HL-60 (cell line): Measurements from ENCODE around the gene SH2D3A.

Experiments
- DNase-seq, 2 experiments: peaks; one replicate each; pipeline ENCODE4 v3.0.0-alpha.2; 2010 to 2020; ENCODE audit warnings: low read depth in 1 of 2, low spot score in 1 of 2
- H3K27ac ChIP-seq: fragments of 250-450 bp; sonication (Bioruptor Pico); replicated peaks from 2 replicates; pipeline ENCODE4 v1.5.1; 2020; ENCODE audit warnings: mild to moderate bottlenecking, moderate library complexity
- H3K27me3 ChIP-seq: fragments of 250-450 bp; sonication (Bioruptor Pico); 2 replicates; pipeline ENCODE4 v1.5.1; 2021; ENCODE audit warnings: mild to moderate bottlenecking, moderate library complexity; ENCODE audit not compliant: insufficient read depth, poor library complexity, severe bottlenecking
- H3K4me3 ChIP-seq: replicated peaks from 2 replicates; pipeline ENCODE4 v1.5.1; 2011; ENCODE audit warnings: mild to moderate bottlenecking, control low read depth, low read length; ENCODE audit not compliant: insufficient read depth
- GABPA ChIP-seq: IDR thresholded peaks from 2 replicates; pipeline ENCODE4 v1.6.1; 2012; ENCODE audit warnings: low read depth
- POLR2AphosphoS5 ChIP-seq: IDR thresholded peaks from 2 replicates; pipeline ENCODE4 v1.6.1; 2012; ENCODE audit warnings: low read depth
- REST ChIP-seq: IDR thresholded peaks from 2 replicates; pipeline ENCODE4 v1.6.1; 2012; ENCODE audit warnings: low read depth; ENCODE audit not compliant: insufficient replicate concordance
- SPI1 ChIP-seq: IDR thresholded peaks from 2 replicates; pipeline ENCODE4 v1.6.1; 2012; ENCODE audit warnings: low read depth, mild to moderate bottlenecking, borderline replicate concordance
- TF ChIP-seq, protein P1 (sequence below): IDR thresholded peaks from one replicate; pipeline ENCODE4 v1.5.1; 2011; ENCODE audit warnings: low read length, control low read depth, inconsistent platforms; ENCODE audit not compliant: insufficient read depth

SH2D3A gene

GRCh38 chr19:6730941-6731670 lies 36.1 kb downstream of the SH2D3A start:
- Histone ChIP-seq H3K27ac (no peak overlapping the region), H3K27me3 (no peaks in the 10 kb centered on the region), H3K4me3 (no peak overlapping the region)
- DNase-seq, result no peak
- TF ChIP-seq SPI1 (no peak), POLR2AphosphoS5 (no peak), GABPA (no peak), REST (no peak)
- TF ChIP-seq, protein P1, sequence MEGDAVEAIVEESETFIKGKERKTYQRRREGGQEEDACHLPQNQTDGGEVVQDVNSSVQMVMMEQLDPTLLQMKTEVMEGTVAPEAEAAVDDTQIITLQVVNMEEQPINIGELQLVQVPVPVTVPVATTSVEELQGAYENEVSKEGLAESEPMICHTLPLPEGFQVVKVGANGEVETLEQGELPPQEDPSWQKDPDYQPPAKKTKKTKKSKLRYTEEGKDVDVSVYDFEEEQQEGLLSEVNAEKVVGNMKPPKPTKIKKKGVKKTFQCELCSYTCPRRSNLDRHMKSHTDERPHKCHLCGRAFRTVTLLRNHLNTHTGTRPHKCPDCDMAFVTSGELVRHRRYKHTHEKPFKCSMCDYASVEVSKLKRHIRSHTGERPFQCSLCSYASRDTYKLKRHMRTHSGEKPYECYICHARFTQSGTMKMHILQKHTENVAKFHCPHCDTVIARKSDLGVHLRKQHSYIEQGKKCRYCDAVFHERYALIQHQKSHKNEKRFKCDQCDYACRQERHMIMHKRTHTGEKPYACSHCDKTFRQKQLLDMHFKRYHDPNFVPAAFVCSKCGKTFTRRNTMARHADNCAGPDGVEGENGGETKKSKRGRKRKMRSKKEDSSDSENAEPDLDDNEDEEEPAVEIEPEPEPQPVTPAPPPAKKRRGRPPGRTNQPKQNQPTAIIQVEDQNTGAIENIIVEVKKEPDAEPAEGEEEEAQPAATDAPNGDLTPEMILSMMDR, result no peak

DNA sequence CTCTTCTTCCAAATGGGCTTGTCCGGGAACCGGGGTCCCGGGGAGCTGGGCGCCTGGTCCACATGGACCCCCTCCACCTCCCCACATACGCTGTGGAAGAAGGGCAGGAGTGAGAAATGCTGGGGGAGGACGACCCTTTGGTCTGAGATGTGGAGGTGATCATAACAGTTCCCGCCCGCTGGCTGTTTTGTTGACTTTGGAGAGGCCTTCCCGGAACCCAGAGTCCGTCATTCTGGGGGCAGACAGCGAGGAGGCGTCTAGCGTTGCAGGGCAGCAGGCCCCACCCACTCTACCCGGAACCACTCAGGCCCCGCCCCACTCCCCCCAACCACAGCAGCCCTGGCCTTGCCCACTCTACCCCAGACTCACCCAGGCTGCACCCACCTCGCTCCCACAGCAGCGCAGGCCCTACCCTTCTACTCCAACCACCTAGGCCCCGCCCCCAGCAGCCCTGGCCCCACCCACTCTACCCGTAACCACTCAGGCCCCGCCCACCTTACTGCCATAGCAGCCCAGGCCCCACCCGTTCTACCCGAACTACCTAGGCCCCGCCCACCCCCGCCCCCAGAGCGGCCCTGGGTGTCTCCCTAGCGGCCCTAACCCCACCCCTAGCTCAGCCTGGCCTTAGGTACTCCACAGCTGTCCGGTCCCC lies 37.0 kb downstream of the SH2D3A start:
- DNase-seq, result no peak
- no peak overlapping the region for H3K27ac ChIP-seq
- no peaks in the 10 kb centered on the region for H3K27me3 ChIP-seq
- TF ChIP-seq SPI1 (no peak), GABPA (no peak), POLR2AphosphoS5 (no peak), REST (no peak)
- TF ChIP-seq, protein P1, result no peak
- H3K4me3 ChIP-seq, result no peak overlapping the region

GRCh38 chr19:6729573-6730152 lies 37.6 kb downstream of the SH2D3A start:
- no peak for DNase-seq
- Histone ChIP-seq H3K4me3 (no peak overlapping the region), H3K27ac (no peak overlapping the region), H3K27me3 (no peaks in the 10 kb centered on the region)
- TF ChIP-seq REST (no peak), POLR2AphosphoS5 (no peak), GABPA (no peak), SPI1 (no peak)
- TF ChIP-seq, protein P1, result no peak
